ENCODE data around the gene PSMB2. TPM values are rescaled to one million over a fixed set of nuclear protein-coding genes. Genes with fewer than 3 reads are reported as not detected.
A peak's percentile ranks its signal among the peaks of the same experiment; 100 is the strongest.

The PSMB2 gene
- total RNA-seq, 1 experiment from 2014 or later = 150 TPM

- Histone ChIP-seq H3K27ac (no peak overlapping the region), H3K4me3 (no peak overlapping the region), H3K9me3 (replicated peaks) (no peaks in the 10 kb centered on the region), H3K36me3 (peaks cover 14% of the 10 kb centered on the region), H3K4me1 (no peaks in the 10 kb centered on the region; the same call in 1 of the 2 replicates), H3K27me3 (no peaks in the 10 kb centered on the region)
- DNase-seq = peak; percentile 82 to 92
These were observed 77.1 kb downstream of the PSMB2 start for GRCh38 chr1:35564037-35564883.

- Histone ChIP-seq H3K4me3 (no peak overlapping the region), H3K4me1 (no peaks in the 10 kb centered on the region), H3K36me3 (peaks cover 14% of the 10 kb centered on the region), H3K27ac (no peak overlapping the region), H3K27me3 (no peaks in the 10 kb centered on the region), H3K9me3 (replicated peaks) (no peaks in the 10 kb centered on the region)
- no peak for DNase-seq
These were observed 78.2 kb downstream of the PSMB2 start for GRCh38 chr1:35563166-35563565.

- DNase-seq = no peak
- Histone ChIP-seq H3K27me3 (no peaks in the 10 kb centered on the region), H3K27ac (no peak overlapping the region), H3K9me3 (replicated peaks) (no peaks in the 10 kb centered on the region), H3K36me3 (peaks cover 14% of the 10 kb centered on the region), H3K4me3 (no peak overlapping the region), H3K4me1 (no peaks in the 10 kb centered on the region)
These were observed 79.2 kb downstream of the PSMB2 start for GRCh38 chr1:35561972-35562680.

- Histone ChIP-seq H3K9me3 (replicated peaks) (no peaks in the 10 kb centered on the region), H3K27ac (no peak overlapping the region), H3K4me1 (no peaks in the 10 kb centered on the region), H3K27me3 (no peaks in the 10 kb centered on the region), H3K36me3 (peaks cover 14% of the 10 kb centered on the region), H3K4me3 (no peak overlapping the region)
- DNase-seq = no peak
These were observed 79.9 kb downstream of the PSMB2 start for GRCh38 chr1:35561297-35561971.

- H3K27ac ChIP-seq = no peak overlapping the region
- H3K36me3 ChIP-seq = peaks cover 14% of the 10 kb centered on the region
- no peak overlapping the region for H3K4me3 ChIP-seq
- H3K9me3 ChIP-seq (replicated peaks) = no peaks in the 10 kb centered on the region
- H3K4me1 ChIP-seq = peaks cover 8% of the 10 kb centered on the region
- no peak for DNase-seq
- H3K27me3 ChIP-seq = no peaks in the 10 kb centered on the region
These were observed 80.8 kb downstream of the PSMB2 start for GRCh38 chr1:35560256-35561225.

- H3K27ac ChIP-seq = no peak overlapping the region
- peaks cover 15% of the 10 kb centered on the region for H3K4me1 ChIP-seq
- DNase-seq = no peak
- no peaks in the 10 kb centered on the region for H3K27me3 ChIP-seq
- no peak overlapping the region for H3K4me3 ChIP-seq
- H3K36me3 ChIP-seq = peaks cover 7% of the 10 kb centered on the region
- H3K9me3 ChIP-seq (replicated peaks) = no peaks in the 10 kb centered on the region
These were observed 81.9 kb downstream of the PSMB2 start for GRCh38 chr1:35559317-35559944.

GRCh38 chr1:35558374-35559316, 82.7 kb downstream of the PSMB2 start:
- Histone ChIP-seq H3K9me3 (replicated peaks) (no peaks in the 10 kb centered on the region), H3K27ac (no peak overlapping the region; the same call in 1 of the 2 replicates), H3K36me3 (no peaks in the 10 kb centered on the region), H3K4me1 (peaks cover 15% of the 10 kb centered on the region), H3K4me3 (peak overlapping the region; percentile 89), H3K27me3 (no peaks in the 10 kb centered on the region)
- DNase-seq = peak; percentile 59 to 62

GRCh38 chr1:35557611-35558373, 83.5 kb downstream of the PSMB2 start, which contains the start of gene NCDN:
Gene NCDN (plus strand): TSS chr1:35557799. CDS start chr1:35558191, 392 bp downstream.
- H3K27ac ChIP-seq = peak within 1 kb of the TSS; percentile 91
- DNase-seq = peak; percentile 99
- H3K36me3 ChIP-seq = no peaks in the 10 kb centered on the region
- H3K4me1 ChIP-seq = peaks cover 15% of the 10 kb centered on the region
- H3K9me3 ChIP-seq (replicated peaks) = no peaks in the 10 kb centered on the region
- peak within 1 kb of the TSS; percentile 89 for H3K4me3 ChIP-seq
- H3K27me3 ChIP-seq = no peaks in the 10 kb centered on the region

GRCh38 chr1:35557118-35557610, 84.2 kb downstream of the PSMB2 start, which contains the start of gene KIAA0319L:
Gene KIAA0319L (minus strand): TSS chr1:35557403. CDS start chr1:35554491, 2,912 bp downstream.
- H3K4me1 ChIP-seq = peaks cover 15% of the 10 kb centered on the region
- no peaks in the 10 kb centered on the region for H3K9me3 ChIP-seq (replicated peaks)
- peak within 1 kb of the TSS; percentile 89 for H3K4me3 ChIP-seq
- no peaks in the 10 kb centered on the region for H3K27me3 ChIP-seq
- peaks cover 4% of the 10 kb centered on the region for H3K36me3 ChIP-seq
- H3K27ac ChIP-seq = peak within 1 kb of the TSS; percentile 91
- DNase-seq = peak; percentile 70 to 76

GRCh38 chr1:35556484-35557117, 84.7 kb downstream of the PSMB2 start:
- peaks cover 4% of the 10 kb centered on the region for H3K36me3 ChIP-seq
- DNase-seq = no peak
- H3K27ac ChIP-seq = peak overlapping the region; percentile 91
- H3K9me3 ChIP-seq (replicated peaks) = no peaks in the 10 kb centered on the region
- H3K4me3 ChIP-seq = peak overlapping the region; percentile 89
- H3K27me3 ChIP-seq = no peaks in the 10 kb centered on the region
- peaks cover 15% of the 10 kb centered on the region for H3K4me1 ChIP-seq

GRCh38 chr1:35555601-35556477, 85.5 kb downstream of the PSMB2 start:
- H3K4me3 ChIP-seq = peak overlapping the region; percentile 89
- H3K9me3 ChIP-seq (replicated peaks) = no peaks in the 10 kb centered on the region
- H3K27ac ChIP-seq = peak overlapping the region; percentile 91
- H3K36me3 ChIP-seq = peaks cover 10% of the 10 kb centered on the region
- peak; percentile 26 to 58 for DNase-seq
- H3K4me1 ChIP-seq = peaks cover 15% of the 10 kb centered on the region
- no peaks in the 10 kb centered on the region for H3K27me3 ChIP-seq
